ENCODE results near the gene CELF4.

- TF ChIP-seq CTCF (conservative IDR thresholded peaks at IDR 0.05 in 1 of 2, IDR thresholded peaks at IDR 0.05 in 1 of 2; ENCODE audit: low read depth in 1 of 2, low read length in 2 of 2) (no peak), EZH2 (IDR thresholded peaks at IDR 0.05; ENCODE audit: low read length, missing control alignments) (peak; percentile 23)
These were observed 172.9 kb downstream of the CELF4 start for GRCh38 chr18:37392648-37393047.
